Measurements from ENCODE around the gene SLC5A12.

SLC5A12 gene, protein sequence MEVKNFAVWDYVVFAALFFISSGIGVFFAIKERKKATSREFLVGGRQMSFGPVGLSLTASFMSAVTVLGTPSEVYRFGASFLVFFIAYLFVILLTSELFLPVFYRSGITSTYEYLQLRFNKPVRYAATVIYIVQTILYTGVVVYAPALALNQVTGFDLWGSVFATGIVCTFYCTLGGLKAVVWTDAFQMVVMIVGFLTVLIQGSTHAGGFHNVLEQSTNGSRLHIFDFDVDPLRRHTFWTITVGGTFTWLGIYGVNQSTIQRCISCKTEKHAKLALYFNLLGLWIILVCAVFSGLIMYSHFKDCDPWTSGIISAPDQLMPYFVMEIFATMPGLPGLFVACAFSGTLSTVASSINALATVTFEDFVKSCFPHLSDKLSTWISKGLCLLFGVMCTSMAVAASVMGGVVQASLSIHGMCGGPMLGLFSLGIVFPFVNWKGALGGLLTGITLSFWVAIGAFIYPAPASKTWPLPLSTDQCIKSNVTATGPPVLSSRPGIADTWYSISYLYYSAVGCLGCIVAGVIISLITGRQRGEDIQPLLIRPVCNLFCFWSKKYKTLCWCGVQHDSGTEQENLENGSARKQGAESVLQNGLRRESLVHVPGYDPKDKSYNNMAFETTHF

DNA sequence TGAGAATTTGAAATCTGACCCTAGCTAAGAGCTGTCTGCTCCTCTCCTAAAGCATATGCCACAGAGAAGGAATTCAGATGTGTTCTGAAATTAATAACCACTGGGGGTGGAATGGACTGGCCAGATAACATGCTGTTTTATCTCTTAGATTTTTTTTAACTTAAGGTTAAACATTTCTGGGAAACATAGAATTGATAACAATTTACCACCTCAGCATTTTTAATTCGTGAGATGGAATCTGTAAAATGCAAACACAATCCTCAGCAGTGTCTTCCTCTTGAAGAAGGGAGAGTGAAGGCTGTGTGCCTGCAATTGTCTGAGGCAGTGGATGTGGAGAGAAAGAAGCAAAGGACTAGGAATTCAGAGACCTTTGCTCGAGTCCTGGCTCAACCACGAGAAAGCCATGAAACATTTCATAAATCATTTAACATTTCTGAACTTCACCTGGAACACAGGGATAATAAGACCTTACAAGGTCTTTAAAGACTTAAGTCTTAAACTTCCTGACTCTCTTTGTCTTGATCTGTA lies at the start of gene SLC5A12:
Gene SLC5A12, minus strand, starts transcription at position 113 of the 528 bp plus-strand sequence. CDS start 346 bp downstream, outside the sequence.
- DNase-seq: no peak

DNA sequence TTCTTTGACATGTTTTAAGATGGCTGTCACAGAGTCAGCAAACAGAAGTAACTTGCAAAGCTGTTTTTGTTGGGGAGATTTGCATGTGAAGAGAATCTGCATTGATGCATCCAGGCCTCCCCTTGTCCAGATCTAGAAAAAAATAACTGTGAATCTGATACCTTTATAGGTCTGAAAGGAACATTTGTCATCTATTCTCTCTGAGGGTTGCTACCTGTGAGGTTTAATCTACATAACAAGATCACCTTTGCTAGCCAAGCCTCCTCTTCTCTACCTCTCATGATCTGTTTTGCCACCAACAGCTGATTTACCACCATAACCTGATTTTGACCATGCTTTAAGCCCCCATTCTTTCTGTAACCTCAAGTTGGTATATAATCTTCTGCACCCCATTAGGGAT lies 47.2 kb upstream of the SLC5A12 start:
- no peak for DNase-seq

DNA sequence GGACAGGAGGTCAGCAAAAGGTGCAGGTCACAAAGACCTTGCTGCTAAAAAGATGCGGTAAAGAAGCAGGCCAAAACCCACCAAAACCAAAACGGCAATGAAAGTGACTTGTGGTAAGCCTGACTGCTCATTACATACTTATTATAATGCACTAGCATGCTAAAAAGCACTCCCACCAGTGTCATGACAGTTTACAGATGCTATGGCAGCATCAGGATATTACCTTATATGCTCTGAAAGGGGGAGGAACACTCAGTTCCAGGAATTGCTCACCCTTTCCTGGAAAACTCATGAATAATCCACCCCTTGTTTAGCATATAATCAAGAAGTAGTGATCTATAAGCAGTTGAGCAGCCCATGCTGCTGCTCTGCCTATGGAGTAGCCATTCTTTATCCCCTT lies 45.2 kb upstream of the SLC5A12 start:
- DNase-seq: no peak

GRCh38 chr11:26765323-26765722 lies 43.5 kb upstream of the SLC5A12 start:
- no peak for DNase-seq

- no peak for DNase-seq
Observed at GRCh38 chr11:26764825-26765224, 43.0 kb upstream of the SLC5A12 start.

GRCh38 chr11:26764315-26764714 lies 42.5 kb upstream of the SLC5A12 start:
- DNase-seq: no peak

DNA sequence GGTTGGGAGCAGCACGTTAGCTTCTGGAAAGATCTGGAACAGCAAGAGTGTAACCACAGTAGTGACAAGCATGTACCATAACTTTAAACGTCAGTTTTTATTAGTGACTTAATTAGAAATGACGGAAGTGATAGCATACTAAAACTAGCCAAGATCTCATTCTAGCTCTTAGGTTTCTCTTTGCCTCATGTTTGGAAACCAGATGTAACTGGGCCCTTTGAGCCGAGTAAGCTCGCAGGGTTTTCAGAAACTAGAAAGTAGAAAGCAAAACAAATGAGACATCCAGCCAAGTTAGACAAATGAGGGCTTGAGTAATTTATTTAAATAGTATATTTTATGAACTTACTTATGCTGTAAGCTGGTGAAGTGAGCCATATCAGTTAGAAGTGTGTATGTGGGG lies 40.2 kb upstream of the SLC5A12 start:
- no peak for DNase-seq

DNA sequence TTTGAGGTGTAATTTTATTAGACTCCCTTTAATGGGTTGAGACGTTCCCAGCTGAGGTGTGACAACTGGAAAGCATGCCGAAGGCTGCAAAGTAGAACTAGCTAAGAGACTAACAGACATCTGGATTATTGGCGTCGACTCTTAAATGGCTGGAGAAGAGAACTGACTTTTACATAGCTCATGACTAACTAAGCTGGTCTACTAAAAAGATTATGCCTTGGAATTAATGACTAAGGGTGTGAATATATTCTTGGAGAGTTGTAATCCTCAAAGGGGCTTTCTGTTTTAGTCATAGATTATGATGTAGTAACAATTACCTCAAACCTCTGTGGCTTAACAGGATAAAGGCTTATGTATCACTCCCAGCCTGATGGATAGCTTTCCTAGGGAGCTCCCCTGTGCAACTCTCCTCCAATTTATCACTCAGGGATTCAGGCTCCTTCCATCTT lies 39.5 kb upstream of the SLC5A12 start:
- DNase-seq: no peak

- no peak for DNase-seq
Observed at GRCh38 chr11:26757995-26758394, 36.1 kb upstream of the SLC5A12 start.

DNA sequence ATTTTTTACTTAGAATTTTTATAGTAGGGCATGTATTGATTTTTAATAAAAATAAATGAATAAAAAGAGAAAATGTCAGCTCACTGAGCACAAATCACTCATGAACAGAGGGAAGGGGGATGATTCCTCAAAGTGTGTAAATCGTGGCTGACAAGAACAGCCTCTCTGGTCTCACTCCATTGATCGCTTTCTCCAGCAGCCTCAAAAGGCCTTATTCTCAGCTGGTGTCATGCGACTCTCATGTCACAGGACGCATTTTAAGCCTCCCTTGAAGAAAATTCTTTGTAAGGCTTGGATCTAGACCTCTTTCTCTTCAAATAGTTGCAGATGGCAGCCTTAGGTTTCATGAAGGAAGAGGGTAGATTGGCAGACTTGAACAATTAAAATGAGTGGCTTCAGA lies 33.9 kb upstream of the SLC5A12 start:
- no peak for DNase-seq

GRCh38 chr11:26753723-26754504 lies 32.1 kb upstream of the SLC5A12 start:
- no peak for DNase-seq

GRCh38 chr11:26749927-26750326 lies 28.1 kb upstream of the SLC5A12 start:
- DNase-seq: no peak

DNA sequence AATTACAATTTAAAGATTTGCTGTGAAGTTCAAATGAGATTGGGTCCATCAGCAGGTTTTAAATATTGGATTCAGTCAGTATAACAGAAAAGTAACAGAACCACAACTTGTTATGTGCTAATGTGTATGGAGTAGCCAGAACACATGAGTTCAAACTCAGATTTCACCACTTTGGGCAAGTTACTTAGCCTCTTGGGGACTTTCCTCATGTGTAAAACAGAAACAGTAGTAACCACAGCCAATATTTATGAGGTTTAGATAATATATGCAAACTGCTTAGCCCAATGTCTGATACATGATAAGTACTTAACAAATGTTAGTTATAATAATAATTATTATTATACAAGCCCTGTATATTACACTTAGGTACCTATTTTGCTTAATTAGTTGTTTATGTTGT lies 21.8 kb upstream of the SLC5A12 start:
- no peak for DNase-seq

- no peak for DNase-seq
Observed at GRCh38 chr11:26742966-26743365, 21.1 kb upstream of the SLC5A12 start.

GRCh38 chr11:26741036-26741435 lies 19.2 kb upstream of the SLC5A12 start:
- no peak for DNase-seq

DNA sequence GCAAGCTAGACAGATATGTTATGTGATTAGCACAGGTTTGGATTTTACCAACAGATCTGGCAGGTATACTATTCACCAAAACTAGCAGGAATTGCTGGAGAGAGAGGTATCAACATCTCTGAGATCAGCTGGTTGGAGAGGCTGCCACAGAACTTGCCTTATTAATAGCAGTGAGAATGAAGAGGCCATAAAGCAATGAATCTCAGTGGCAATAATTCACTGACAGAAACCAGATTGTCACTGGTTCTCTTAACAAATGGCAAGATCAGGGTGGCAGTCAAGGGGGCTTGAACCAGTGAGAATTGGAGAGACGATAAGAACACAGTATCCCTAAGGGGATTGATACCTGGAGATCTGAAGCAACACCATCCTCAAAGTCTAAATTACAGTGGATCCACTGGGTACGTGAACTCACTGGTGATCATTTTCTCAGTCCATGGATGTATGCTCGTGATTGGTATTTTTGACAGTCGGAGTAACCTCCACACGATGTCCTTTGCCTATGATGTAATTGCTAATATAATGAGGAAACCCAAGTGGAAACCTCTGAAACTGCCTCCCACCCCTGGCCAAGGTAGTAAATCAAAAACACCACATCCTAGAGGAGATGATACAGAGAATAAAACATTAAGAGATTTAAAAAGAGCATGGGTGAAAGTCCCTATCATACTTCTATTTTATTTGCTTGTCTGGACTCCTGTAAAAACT lies 17.7 kb upstream of the SLC5A12 start:
- no peak for DNase-seq

- no peak for DNase-seq
Observed at GRCh38 chr11:26734691-26735090, 12.8 kb upstream of the SLC5A12 start.

- DNase-seq: no peak
Observed at GRCh38 chr11:26731084-26731456, 9.2 kb upstream of the SLC5A12 start.

GRCh38 chr11:26730414-26731083 lies 8.7 kb upstream of the SLC5A12 start:
- no peak for DNase-seq

DNA sequence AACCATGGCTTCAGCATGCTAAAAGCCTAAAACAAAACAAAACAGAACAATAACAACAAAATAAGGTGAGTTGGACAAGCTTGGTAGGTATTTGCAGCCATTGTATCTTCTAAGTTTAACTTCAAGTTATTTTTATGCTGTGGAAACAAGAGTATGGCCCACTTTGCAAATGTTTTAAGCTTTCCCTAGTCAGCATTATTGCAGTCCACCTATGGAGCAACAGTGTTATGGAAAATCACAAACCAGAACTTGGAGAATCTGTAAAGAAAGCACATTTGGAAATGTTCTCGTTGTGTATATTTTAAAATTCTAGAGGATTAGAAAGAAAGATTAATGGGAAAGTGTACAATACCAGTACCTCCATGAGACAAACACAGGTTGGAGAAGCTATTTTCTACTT lies 7.4 kb upstream of the SLC5A12 start:
- no peak for DNase-seq

DNA sequence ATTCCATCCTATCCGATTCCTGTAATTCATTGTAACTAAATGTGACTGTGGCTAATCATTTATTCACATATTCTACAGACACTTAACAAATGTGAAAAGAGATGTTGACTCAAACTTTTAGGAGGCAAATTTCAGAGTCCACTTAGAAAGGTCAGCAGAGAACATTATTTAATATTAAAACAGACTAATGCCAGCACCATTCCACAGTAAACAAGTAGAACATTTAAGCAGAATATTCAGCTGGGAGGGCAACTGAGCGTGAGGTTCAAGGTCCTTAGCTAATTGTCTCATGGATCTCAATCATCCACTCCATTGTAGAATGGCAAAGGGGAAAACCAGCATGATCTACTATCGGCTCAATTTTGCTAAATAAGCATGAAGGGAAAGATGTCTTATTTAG lies 5.1 kb upstream of the SLC5A12 start:
- DNase-seq: no peak

DNA sequence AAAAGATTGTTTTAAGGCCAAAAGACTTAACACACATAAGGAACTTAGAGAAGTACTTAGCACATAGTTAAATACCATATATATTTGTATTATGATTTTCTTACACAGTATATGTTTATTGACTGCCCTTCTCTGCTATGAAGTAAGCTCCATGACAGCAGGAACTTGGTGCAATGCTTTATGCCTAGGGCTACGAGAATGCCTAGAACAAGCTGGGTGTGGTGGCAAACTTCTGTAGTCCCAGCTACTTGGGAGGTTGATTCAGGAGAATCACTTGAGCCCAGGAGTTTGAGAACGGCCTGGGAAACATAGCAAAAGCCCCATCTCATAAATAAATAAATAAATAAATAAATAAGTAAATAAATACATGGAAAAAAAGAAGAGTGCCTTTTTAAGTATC lies 1.9 kb downstream of the SLC5A12 start:
- no peak for DNase-seq

Data from CD4-positive, alpha-beta T cell treated with Interferon alpha-2 for 1 hour (primary cell).